HepG2 (cell line): ENCODE results near the gene DUSP16. TPM values are rescaled to one million over a fixed set of nuclear protein-coding genes. Genes with fewer than 3 reads are reported as not detected.

Experiments
- ATAC-seq: fragments of 200-7000 bp; cut with Tn5 transposase; 3 replicates; pipeline ENCODE4 v1.9.1; 2020; ENCODE audit warnings: mild to moderate bottlenecking, moderate library complexity
- BruUV-seq: library from RNA; stranded (reverse); fragments of 400-500 nt; replicated peaks from 2 replicates; lab custom pipeline; 2021; lab: Mats Ljungman, UMichigan
- CTCF ChIA-PET: fragments of 300-600 bp; formaldehyde crosslinking; extraction: SDS; loops from one replicate; lab custom pipeline; 2021; ENCODE audit warnings: low total read pairs, inconsistent platforms, low intra/inter-chr PET ratio; lab: Yijun Ruan, JAX
- POLR2A ChIA-PET: fragments of 350-600 bp; sonication (Branson Sonifier 250); formaldehyde crosslinking; loops from one replicate; lab custom pipeline; 2020; ENCODE audit warnings: antibody characterized with exemption, inconsistent platforms; lab: Yijun Ruan, JAX
- DNase-seq: peaks from one replicate; pipeline ENCODE4 v3.0.0-alpha.2; 2015; ENCODE audit warnings: low spot score
- FAIRE-seq: peaks from 3 replicates; lab custom pipeline; 2011; peaks lifted over from hg19 to GRCh38; lab: Jason Lieb, UNC
- H2AFZ ChIP-seq: one replicate; pipeline ENCODE4 v1.6.1; 2011; ENCODE audit warnings: low read length, inconsistent platforms
- H3K27ac ChIP-seq: fragments of 300-600 bp; 3 replicates; pipeline ENCODE4 v1.8.0; 2011; ENCODE audit warnings: mixed run types, mild to moderate bottlenecking, mixed read lengths, low read length, inconsistent platforms; ENCODE audit not compliant: insufficient read depth; ENCODE audit errors: extremely low read length
- H3K27me3 ChIP-seq, 2 experiments: fragments of 200-600 bp in 1 of 2; 2 replicates in 1 of 2; 3 replicates in 1 of 2; pipeline versions ENCODE4 v1.6.0 to v1.8.0; 2011; ENCODE audit warnings: low read length in 2 of 2, mild to moderate bottlenecking in 2 of 2, moderate library complexity in 2 of 2, inconsistent platforms in 1 of 2; ENCODE audit not compliant: insufficient read depth in 2 of 2, control insufficient read depth in 1 of 2
- H3K36me3 ChIP-seq, 2 experiments: fragments of 200-600 bp in 1 of 2; replicated peaks in 1 of 2; 2 replicates in 1 of 2; 3 replicates in 1 of 2; pipeline versions ENCODE4 v1.5.1 to v1.8.0; 2011; ENCODE audit warnings: low read length in 2 of 2, inconsistent platforms in 1 of 2; ENCODE audit not compliant: insufficient read depth in 2 of 2, control insufficient read depth in 1 of 2
- H3K4me1 ChIP-seq: 2 replicates; pipeline ENCODE4 v1.5.1; 2012; ENCODE audit warnings: low read length, inconsistent platforms; ENCODE audit not compliant: insufficient read depth
- H3K4me2 ChIP-seq: 2 replicates; pipeline ENCODE4 v1.6.0; 2011; ENCODE audit warnings: low read depth, low read length, inconsistent platforms
- H3K4me3 ChIP-seq, 3 experiments: fragments of 200-600 bp in 1 of 3; sonication (generic), shearing (Covaris generic) in 1 of 3; replicated peaks in 1 of 3; 2 replicates each; pipeline ENCODE4 v1.5.1; 2011 to 2016; ENCODE audit warnings: low read length in 3 of 3, inconsistent platforms in 2 of 3, low read depth in 2 of 3, mild to moderate bottlenecking in 2 of 3, control low read depth in 1 of 3, mixed read lengths in 1 of 3; ENCODE audit not compliant: insufficient read depth in 1 of 3
- H3K79me2 ChIP-seq: one replicate; pipeline ENCODE4 v1.6.1; 2011; ENCODE audit warnings: low read length, inconsistent platforms; ENCODE audit not compliant: insufficient read depth
- H3K9ac ChIP-seq: 2 replicates; pipeline ENCODE4 v1.6.0; 2011; ENCODE audit warnings: mild to moderate bottlenecking, low read depth, low read length, inconsistent platforms; ENCODE audit not compliant: insufficient read depth
- H3K9me3 ChIP-seq: 2 replicates; pipeline ENCODE4 v1.5.1; 2012; ENCODE audit warnings: mild to moderate bottlenecking, low read length
- H4K20me1 ChIP-seq: 2 replicates; pipeline ENCODE4 v1.6.0; 2011; ENCODE audit warnings: inconsistent platforms, mild to moderate bottlenecking, low read length, moderate library complexity; ENCODE audit not compliant: insufficient read depth
- SMC3 ChIP-seq: IDR thresholded peaks from 2 replicates; pipeline ENCODE4 v1.6.1; 2011; ENCODE audit warnings: low read length, improper control_type of control experiment
- ZNF672 ChIP-seq: sonication (generic); formaldehyde crosslinking; IDR thresholded peaks from 2 replicates; pipeline ENCODE4 v1.8.1; 2022; ENCODE audit warnings: missing genetic modification reagents
- WGBS: methylation state at CpG from one replicate; pipeline ENCODE4 v1.1.6; 2017; ENCODE audit warnings: low lambda C conversion rate; 5-methylcytosine and 5-hydroxymethylcytosine counted together
- in situ Hi-C: cut with HindIII; loops from 2 replicates; pipeline ENCODE4 v1.10.0; 2017; ENCODE audit warnings: low pct_unique_long_range_greater_than_20kb; ENCODE audit not compliant: extremely low pct_ligation_motif_present
- intact Hi-C: fragments of 100-400 bp; cut with micrococcal nuclease; formaldehyde crosslinking; loops from one replicate; pipeline ENCODE4 v1.10.0; 2022; ENCODE audit not compliant: unreplicated experiment
- polyA plus RNA-seq, 8 experiments: library from polyadenylated mRNA; depleted of rRNA in 3 of 8; stranded (reverse) in 7 of 8; unstranded in 1 of 8; fragments of >200 nt; fragmentation: Illumina TruSeq in 4 of 8; extraction: Trizol in 4 of 8; gene quantifications; 2 replicates each; pipeline versions ENCODE4 v1.2.1 to v1.2.3, GENCODE V29; 2011 to 2016; ENCODE audit warnings: low read depth in 4 of 8, missing spikeins in 1 of 8, mixed read lengths in 1 of 8; ENCODE audit not compliant: insufficient read depth in 1 of 8
- total RNA-seq, 5 experiments: library from RNA; depleted of rRNA; stranded (reverse); fragments of >200 nt; fragmentation: Illumina TruSeq; extraction: Trizol; gene quantifications; 2 replicates each; pipeline ENCODE4 v1.2.3, GENCODE V29; 2016; ENCODE audit warnings: low read depth in 1 of 5
- TF ChIP-seq, protein P1 (sequence below): sonication (generic); formaldehyde crosslinking; IDR thresholded peaks from 2 replicates; pipeline ENCODE4 v1.4.0; 2020; ENCODE audit warnings: low read depth, missing genetic modification reagents

Gene DUSP16
- total and polyA plus RNA-seq, 2 of the 13 experiments (the other 11 are each of a cell fraction or from before 2014, with no cell fraction given), result 45.7 to 46.6 TPM

DNA sequence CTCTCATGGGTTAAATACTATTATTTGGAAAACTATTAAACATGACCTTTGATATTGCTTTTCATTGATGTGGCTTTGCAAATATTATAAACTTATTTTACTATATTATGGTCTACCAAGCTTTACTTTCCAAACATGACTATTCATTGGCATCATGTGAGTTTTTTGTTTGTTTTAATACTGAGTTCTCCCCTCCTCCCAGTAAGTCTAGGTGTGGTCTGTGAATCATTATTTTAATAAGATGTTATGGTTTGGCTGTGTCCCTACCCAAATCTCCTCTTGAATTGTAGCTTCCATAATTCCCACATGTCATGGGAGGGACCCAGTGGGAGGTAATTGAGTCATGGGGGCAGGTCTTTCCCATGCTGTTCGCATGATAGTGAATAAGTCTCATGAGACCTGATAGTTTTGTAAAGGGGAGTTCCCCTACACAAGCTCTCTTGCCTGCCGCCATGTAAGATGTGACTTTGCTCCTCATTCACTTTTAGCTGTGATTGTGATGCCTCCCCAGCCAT, 125.8 kb downstream of the DUSP16 start:
- DNase-seq, result no peak
- no peak for TF ChIP-seq SMC3
- TF ChIP-seq, all 625 proteins: peak for 0
- Histone ChIP-seq H3K4me2 (no peak overlapping the region), H3K27ac (no peak overlapping the region), H3K9ac (no peak overlapping the region), H3K4me1 (peaks cover 70% of the 10 kb centered on the region), H3K4me3 (no peak overlapping the region), H3K9me3 (no peaks in the 10 kb centered on the region), H3K27me3 (no peaks in the 10 kb centered on the region), H4K20me1 (no peaks in the 10 kb centered on the region), H3K36me3 (peaks cover 0 to 2% of the 10 kb centered on the region in 2 experiments; a peak in 2 of 5 replicates), H2AFZ (no peak overlapping the region), H3K79me2 (no peaks in the 10 kb centered on the region)
- 100% methylated on average over 2 of the region's 2 CpGs for WGBS
- FAIRE-seq (no peak), ATAC-seq (no peak)
- CTCF ChIA-PET, result no interaction called here
- POLR2A ChIA-PET, result no interaction called here
- intact Hi-C loops (no loop called here), in situ Hi-C loops (no loop called here)
- BruUV-seq, result no TSS peak

DNA sequence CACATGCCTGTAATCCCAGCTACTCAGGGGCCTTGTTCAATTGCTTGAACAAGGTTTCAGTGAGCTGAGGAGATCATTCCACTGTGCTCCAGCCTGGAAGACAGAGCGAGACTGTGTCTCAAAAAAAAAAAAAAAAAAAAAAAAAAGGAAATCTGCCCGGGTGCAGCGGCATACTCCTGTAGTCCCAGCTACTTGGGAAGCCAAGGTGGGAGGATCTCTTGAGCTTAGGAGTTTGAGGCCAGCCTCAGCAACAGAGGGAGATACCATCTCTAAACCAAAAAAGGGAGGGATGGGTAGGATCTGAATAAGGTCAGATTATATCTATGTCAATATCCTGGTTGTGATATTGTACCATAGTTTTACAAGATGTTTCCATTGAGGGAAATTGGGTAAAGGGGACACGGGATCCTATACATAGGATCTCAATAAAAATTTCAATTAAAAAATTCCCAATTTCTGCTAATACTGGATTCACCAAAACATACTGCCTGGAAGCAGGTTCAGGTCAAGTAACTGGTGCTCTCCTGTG, 129.4 kb downstream of the DUSP16 start:
- intact Hi-C loops (loop anchor here (2.0 kb wide), 1 partner anchor 30 kb away; no protein-coding TSS in a partner anchor), in situ Hi-C loops (no loop called here)
- Histone ChIP-seq H3K27me3 (no peaks in the 10 kb centered on the region), H3K4me2 (no peak overlapping the region), H3K36me3 (peaks cover 0 to 2% of the 10 kb centered on the region in 2 experiments; a peak in 2 of 5 replicates), H3K27ac (no peak overlapping the region), H3K9ac (no peak overlapping the region), H4K20me1 (no peaks in the 10 kb centered on the region), H3K4me1 (peaks cover 58% of the 10 kb centered on the region), H2AFZ (no peak overlapping the region), H3K9me3 (no peaks in the 10 kb centered on the region), H3K4me3 (no peak overlapping the region), H3K79me2 (no peaks in the 10 kb centered on the region)
- BruUV-seq, result no TSS peak
- FAIRE-seq, result no peak
- 96% methylated on average over 4 of the region's 4 CpGs for WGBS
- ATAC-seq, result no peak
- POLR2A ChIA-PET, result no interaction called here
- TF ChIP-seq, protein P1, sequence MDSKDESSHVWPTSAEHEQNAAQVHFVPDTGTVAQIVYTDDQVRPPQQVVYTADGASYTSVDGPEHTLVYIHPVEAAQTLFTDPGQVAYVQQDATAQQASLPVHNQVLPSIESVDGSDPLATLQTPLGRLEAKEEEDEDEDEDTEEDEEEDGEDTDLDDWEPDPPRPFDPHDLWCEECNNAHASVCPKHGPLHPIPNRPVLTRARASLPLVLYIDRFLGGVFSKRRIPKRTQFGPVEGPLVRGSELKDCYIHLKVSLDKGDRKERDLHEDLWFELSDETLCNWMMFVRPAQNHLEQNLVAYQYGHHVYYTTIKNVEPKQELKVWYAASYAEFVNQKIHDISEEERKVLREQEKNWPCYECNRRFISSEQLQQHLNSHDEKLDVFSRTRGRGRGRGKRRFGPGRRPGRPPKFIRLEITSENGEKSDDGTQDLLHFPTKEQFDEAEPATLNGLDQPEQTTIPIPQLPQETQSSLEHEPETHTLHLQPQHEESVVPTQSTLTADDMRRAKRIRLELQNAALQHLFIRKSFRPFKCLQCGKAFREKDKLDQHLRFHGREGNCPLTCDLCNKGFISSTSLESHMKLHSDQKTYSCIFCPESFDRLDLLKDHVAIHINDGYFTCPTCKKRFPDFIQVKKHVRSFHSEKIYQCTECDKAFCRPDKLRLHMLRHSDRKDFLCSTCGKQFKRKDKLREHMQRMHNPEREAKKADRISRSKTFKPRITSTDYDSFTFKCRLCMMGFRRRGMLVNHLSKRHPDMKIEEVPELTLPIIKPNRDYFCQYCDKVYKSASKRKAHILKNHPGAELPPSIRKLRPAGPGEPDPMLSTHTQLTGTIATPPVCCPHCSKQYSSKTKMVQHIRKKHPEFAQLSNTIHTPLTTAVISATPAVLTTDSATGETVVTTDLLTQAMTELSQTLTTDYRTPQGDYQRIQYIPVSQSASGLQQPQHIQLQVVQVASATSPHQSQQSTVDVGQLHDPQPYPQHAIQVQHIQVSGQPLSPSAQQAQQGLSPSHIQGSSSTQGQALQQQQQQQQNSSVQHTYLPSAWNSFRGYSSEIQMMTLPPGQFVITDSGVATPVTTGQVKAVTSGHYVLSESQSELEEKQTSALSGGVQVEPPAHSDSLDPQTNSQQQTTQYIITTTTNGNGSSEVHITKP (CRISPR knock-in tag), result 0 out of 2 replicates have a peak, but pooled peaks have one; percentile 34
- no peak for TF ChIP-seq ZNF672 (CRISPR knock-in tag)
- DNase-seq, result no peak
- CTCF ChIA-PET, result no interaction called here
